HuH-7 (cell line): ENCODE results near the gene TPSAB1.
"Not testable (repeated sequence)": the region's sequence is repeated elsewhere in the genome, so short reads cannot be mapped to it uniquely, and the experiment has no call there.

Experiments used
- DNase-seq: peaks from one replicate; pipeline ENCODE4 v3.0.0; 2011; ENCODE audit warnings: low spot score

Gene TPSAB1

DNA sequence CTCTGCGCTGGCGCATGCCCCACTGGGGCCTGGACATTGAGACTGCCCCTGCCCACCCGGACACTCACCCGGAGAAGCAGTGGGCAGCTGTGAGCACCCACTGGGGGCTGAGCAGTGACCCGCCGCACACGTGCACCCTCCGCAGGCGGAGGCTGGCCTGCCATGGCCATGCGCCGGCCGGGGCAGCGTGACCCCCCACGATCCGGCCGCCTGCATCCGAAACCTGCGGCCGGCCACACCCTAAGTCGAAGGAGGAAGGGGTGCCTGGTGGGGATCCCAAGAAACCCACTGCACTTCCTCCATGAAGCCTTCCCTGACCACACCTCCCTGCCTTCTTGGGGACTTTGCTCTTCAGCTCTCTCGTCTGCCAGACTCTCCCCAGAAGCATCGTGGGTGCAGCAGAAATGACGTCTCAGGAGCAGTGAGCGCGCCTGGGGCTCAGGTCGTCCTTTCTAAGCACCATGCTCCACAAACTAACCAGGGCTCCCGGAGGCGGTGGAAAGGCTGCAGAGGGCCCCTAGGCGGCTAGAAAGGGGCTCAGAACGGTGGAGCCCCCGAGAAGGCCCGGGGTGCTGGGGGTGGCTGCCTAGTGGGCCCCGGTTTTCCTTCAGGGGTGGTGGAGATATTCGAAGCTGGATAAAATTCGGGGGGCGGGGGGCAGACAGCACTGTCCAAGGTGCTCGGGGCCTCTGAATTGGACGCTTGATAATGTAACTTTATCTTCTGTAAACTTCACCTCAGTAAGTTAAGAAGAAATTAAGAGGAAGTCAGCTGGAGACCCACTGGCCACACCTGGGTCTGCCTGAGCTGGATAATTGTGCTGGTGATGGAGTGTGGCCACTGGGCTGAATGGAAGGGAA is 16.9 kb upstream of the TPSAB1 start:
- DNase-seq: no peak

DNA sequence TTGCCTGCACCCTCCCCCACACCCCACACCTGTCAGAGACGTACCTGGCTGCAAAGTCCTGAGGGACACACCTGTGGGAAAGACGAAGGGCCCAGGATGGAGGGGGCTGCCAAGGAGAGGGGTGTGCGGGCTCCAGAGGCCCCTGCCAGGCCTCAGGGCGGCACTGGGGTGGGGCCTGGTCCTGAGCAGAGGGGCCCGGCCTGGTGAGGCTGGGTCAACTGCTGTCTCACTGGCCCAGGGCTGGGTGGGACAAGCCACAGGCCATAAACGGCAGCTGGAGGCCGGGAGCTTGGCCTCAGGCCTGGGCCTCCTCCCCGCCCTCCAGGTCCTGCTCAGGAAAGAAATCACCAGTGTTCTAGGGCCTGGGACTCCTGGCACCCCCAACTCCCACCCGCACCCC is 15.9 kb upstream of the TPSAB1 start:
- no peak for DNase-seq

GRCh38 chr16:1225051-1225451 is 15.5 kb upstream of the TPSAB1 start, which contains the start of gene TPSG1:
Gene TPSG1 (minus strand): TSS chr16:1225268. CDS start chr16:1225252, 16 bp downstream.
- DNase-seq: no peak

DNA sequence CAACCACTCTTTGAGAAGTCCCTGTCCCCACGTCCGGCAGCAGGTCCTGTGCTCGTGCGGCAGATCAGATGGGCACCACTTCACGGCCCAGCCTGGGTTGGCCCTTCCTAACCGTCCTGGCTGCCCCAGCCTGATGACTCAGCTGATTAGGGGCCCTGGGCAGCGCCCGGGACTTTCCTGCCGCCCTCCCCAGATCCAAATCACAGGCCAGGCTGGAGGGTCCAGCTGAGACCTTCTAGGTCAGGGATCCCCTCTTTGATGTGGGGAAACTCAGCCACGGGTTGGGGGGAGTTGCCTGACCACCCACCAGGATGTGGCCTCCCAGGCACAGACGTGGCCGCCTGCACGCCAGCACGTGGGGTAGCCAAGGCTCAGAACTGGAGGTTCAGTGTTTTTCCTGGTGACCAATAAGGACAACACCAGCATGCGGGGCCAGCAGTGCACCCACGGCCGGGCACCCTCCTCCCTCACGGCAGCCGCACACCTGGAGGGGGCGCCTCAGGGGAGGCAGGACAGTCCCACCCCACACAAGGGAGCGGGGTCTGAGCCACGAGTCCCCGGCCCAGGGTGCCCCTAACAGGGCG is 14.7 kb upstream of the TPSAB1 start:
- DNase-seq: not testable (repeated sequence)

- DNase-seq: not testable (repeated sequence)
Measured at GRCh38 chr16:1226692-1227091, 13.8 kb upstream of the TPSAB1 start.

DNA sequence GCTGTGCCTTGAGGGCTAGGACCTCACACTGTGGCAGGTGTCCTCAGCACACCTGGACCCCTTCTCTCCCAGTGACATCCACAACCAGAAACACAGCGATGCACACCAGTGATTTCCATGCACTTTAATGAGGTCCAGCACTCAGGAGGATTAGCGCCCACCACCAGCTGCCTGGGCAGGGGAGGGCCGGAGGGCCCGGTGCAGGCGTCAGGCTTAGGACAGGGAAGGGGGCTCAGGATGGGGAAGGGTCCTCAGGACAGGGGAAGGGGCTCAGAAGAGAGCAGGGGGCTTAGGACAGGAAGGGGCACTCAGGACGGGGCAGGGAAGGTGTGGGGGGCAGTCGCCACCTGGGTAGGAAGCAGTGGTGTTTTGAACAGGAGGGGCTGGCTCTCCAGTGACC is 12.3 kb upstream of the TPSAB1 start:
- not testable (repeated sequence) for DNase-seq

- DNase-seq: not testable (repeated sequence)
Measured at GRCh38 chr16:1229476-1229875, 11.0 kb upstream of the TPSAB1 start.

- not testable (repeated sequence) for DNase-seq
Measured at GRCh38 chr16:1230084-1230470, 10.4 kb upstream of the TPSAB1 start, which contains the start of gene TPSB2. Gene TPSB2 (minus strand): TSS chr16:1230184. CDS start chr16:1229951, 233 bp downstream.

- not testable (repeated sequence) for DNase-seq
Measured at GRCh38 chr16:1230471-1231212, 9.9 kb upstream of the TPSAB1 start.

GRCh38 chr16:1231301-1231700 is 9.2 kb upstream of the TPSAB1 start:
- DNase-seq: not testable (repeated sequence)

GRCh38 chr16:1232049-1232748 is 8.3 kb upstream of the TPSAB1 start:
- DNase-seq: not testable (repeated sequence)

- DNase-seq: not testable (repeated sequence)
Measured at GRCh38 chr16:1236659-1237058, 3.8 kb upstream of the TPSAB1 start.

- DNase-seq: no peak
Measured at GRCh38 chr16:1237990-1238389, 2.5 kb upstream of the TPSAB1 start.

GRCh38 chr16:1238909-1239308 is 1.6 kb upstream of the TPSAB1 start:
- not testable (repeated sequence) for DNase-seq

DNA sequence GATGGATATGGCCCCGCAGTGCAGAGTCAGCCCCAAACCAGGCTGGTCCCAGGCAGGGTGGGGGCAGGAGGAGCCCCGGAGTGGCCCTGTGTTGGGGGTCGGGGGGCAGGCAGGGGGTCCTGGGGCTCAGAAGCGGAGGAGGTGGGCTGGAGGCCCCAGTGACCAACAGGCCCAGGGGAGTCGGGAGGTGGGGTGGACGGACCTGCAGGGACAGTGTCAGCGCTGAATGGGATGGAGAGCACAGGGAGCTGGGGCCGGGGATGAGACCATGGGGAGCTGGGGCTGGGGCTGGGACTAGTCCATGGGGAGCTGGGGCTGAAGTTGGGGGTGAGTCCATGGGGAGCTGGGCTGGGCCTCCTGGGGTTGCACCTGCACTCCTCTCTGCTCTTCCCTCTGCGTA is 930 bp upstream of the TPSAB1 start:
- DNase-seq: not testable (repeated sequence)

GRCh38 chr16:1241081-1241480 is 576 bp downstream of the TPSAB1 start:
- not testable (repeated sequence) for DNase-seq

DNA sequence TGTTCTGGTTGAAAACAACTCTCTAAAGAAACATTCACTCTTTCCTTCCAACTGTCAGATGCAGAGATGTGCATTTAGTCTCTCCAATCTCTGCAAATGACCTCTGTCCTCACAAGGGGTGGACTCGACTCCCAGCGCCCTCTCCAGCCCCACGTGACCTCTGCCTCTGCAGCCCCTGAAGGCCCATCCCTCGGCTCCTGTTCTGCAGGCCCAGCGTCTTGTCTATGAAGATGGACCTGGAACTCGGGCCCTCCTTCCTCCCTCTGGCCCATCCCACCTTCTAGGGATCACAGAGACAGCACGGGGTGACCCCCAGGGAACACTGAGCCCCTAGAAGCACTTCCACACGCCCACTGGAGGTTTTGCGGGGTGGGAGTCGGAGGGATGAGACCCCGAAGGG is 2.9 kb downstream of the TPSAB1 start:
- not testable (repeated sequence) for DNase-seq

DNA sequence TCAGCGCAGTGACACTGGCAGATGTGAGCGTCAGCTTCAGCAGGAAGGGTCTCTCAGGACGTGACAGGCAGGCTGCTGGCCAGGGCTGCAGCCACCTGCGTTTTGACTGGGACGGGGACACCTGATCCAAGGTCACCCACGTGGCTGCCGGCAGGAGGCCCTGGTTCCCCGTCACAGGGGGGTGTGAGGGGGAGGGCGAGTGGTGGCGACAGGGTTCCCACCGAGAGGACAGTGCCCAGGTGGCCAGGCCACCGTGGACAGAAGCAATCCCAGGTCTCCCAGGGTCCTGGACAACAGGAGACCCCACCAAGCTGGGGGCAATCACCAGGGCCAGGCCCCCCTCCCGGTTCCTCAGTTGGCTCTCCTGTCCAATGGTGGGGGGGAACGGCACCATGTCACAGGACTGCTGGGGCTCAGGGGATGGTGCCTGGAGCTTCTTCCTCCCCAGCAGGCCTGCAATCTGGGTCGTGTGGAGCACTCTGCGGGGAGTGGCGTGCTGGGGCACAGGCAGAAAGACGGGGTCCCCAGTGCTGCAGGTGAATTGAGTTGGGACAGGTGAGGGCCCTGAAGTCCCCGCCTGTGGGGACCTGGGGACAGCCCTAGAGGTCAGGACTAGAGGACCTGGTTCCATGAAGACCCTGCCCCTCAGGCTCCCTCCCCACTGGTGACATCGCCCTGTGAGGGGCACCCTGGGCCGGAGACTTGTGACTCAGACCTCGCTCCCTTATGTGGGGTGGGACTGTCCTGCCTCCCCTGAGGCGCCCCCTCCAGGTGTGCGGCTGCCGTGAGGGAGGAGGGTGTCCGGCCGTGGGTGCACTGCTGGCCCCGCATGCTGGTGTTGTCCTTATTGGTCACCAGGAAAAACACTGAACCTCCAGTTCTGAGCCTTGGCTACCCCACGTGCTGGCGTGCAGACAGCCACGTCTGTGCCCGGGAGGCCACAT is 3.7 kb downstream of the TPSAB1 start:
- not testable (repeated sequence) for DNase-seq

- no peak for DNase-seq
Measured at GRCh38 chr16:1244881-1245280, 4.4 kb downstream of the TPSAB1 start.

DNA sequence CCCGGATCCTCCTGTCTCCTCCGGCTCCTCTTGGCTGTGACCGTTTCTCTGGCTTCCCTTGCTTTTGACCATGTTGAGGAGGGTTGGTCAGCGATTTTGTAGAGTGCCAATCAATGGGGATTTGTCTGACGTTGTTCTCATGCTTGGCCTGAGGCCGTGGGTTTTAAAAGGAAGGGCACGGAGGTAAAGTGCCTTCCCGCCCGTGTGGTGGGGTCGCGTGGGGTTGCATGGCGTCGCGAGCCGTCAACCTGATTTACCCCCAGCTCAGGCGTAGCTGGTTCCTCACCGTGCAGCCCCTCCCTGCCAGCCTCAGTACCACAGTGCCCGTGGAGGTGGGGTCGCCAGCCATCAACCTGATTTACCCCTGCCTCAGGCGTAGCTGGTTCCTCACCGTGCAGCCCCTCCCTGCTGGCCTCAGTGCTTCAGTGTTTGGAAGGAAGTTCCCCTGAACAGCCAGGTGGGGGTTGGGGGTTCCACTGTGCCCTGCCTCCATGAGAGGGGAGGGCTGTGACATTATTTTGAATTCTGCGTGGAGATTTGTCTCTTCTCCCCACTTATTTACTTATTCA is 5.0 kb downstream of the TPSAB1 start:
- no peak for DNase-seq
